Body of pancreas (tissue), 4 donors: ENCODE data around the gene LY6G6D.
A peak's percentile ranks its signal among the peaks of the same experiment; 100 is the strongest.

Experiments used
- POLR2A ChIP-seq, 3 donors: fragments of 450-650 bp; IDR thresholded peaks; one replicate each; pipeline ENCODE4 v1.6.1; 2016; ENCODE audit warnings: antibody characterized with exemption in 3 of 3, mild to moderate bottlenecking in 2 of 3
- TF ChIP-seq, protein P1 (sequence below), 7 experiments: fragments of 450-650 bp in 4 of 7; fragments of 200-600 bp in 3 of 7; sonication (generic) in 3 of 7; IDR thresholded peaks; one replicate each; pipeline ENCODE4 v1.5.1; 2016 to 2019; ENCODE audit warnings: antibody characterized with exemption in 7 of 7

DNA sequence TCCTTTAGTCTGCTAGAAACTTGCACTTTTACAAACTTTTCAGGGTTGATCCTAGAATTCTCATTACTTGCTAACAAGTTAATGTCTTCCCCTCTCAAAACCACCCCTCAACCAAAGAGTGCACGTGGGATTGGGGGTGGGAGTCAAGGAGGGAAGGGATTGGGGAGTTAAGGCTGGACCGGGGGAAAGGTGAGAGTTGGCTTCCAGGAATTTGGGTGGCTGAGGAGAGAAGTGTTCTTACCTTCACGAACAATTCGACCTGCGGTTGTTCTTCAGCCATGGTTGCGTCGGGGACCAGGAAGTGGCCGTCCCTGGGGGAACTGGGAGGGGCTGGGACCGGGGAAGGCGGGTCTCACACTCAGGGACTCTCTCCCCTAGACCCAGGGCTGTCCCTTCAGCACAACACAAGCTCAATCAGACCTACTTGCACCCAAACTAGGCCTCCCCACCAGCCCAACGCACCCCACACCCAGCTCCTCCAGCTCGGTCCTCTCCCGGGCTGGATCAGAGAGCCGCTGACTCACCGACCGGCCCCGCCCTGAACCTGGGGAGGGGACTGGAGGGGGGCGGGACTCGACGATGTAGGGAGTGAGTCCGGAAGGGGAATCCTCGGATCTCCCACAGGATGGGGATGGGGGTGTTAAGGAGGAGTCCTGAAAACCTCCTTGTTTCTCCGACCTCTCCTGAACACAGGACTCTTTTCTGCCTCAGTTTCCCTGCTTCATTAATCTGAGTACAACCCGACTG, 21.0 kb downstream of the LY6G6D start, which contains the start of gene CLIC1:
- TF ChIP-seq, protein P1, sequence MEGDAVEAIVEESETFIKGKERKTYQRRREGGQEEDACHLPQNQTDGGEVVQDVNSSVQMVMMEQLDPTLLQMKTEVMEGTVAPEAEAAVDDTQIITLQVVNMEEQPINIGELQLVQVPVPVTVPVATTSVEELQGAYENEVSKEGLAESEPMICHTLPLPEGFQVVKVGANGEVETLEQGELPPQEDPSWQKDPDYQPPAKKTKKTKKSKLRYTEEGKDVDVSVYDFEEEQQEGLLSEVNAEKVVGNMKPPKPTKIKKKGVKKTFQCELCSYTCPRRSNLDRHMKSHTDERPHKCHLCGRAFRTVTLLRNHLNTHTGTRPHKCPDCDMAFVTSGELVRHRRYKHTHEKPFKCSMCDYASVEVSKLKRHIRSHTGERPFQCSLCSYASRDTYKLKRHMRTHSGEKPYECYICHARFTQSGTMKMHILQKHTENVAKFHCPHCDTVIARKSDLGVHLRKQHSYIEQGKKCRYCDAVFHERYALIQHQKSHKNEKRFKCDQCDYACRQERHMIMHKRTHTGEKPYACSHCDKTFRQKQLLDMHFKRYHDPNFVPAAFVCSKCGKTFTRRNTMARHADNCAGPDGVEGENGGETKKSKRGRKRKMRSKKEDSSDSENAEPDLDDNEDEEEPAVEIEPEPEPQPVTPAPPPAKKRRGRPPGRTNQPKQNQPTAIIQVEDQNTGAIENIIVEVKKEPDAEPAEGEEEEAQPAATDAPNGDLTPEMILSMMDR (IDR thresholded peaks at IDR 0.05), result no peak
- peak; percentile 72 to 93 (median 91) for TF ChIP-seq POLR2A (IDR thresholded peaks at IDR 0.05)
